HCT116 (cell line): ENCODE measurements around the gene TXN. TPM values are rescaled to one million over a fixed set of nuclear protein-coding genes. Genes with fewer than 3 reads are reported as not detected.

ENCODE experiments used
- ATAC-seq: fragments of 200-7000 bp; cut with Tn5 transposase; 2 replicates; pipeline ENCODE4 v1.9.1; 2020; ENCODE audit warnings: mild to moderate bottlenecking, moderate library complexity
- BruUV-seq: library from RNA; stranded (reverse); fragments of 400-500 nt; replicated peaks from 2 replicates; lab custom pipeline; 2021; lab: Mats Ljungman, UMichigan
- CTCF ChIA-PET: fragments of 300-600 bp; sonication (Branson Sonifier 250); formaldehyde crosslinking; loops from one replicate; lab custom pipeline; 2021; ENCODE audit warnings: antibody characterized with exemption; lab: Charles Lee
- POLR2A ChIA-PET: fragments of 300-600, 350-600 bp; sonication (Branson Sonifier 250); formaldehyde crosslinking; loops from one replicate; lab custom pipeline; 2021; ENCODE audit warnings: antibody characterized with exemption; lab: Charles Lee
- RAD21 ChIA-PET, 2 experiments: fragments of 300-600 bp; sonication (Branson Sonifier 250); formaldehyde crosslinking; loops; one replicate each; lab custom pipeline; 2023; ENCODE audit warnings: low total read pairs in 2 of 2; ENCODE audit not compliant: uncharacterized antibody in 2 of 2, unreplicated experiment in 2 of 2, low non-redundant PET in 1 of 2; lab: Charles Lee
- DNase-seq: peaks from one replicate; pipeline ENCODE4 v3.0.0-alpha.2; 2010; ENCODE audit warnings: low read depth, low spot score
- H2AFZ ChIP-seq: fragments of 200-600 bp; shearing (Covaris generic), sonication (generic); 2 replicates; pipeline ENCODE4 v1.6.1; 2017; ENCODE audit warnings: low read depth, mixed run types, mixed read lengths, antibody characterized with exemption, low read length; ENCODE audit not compliant: poor library complexity, severe bottlenecking
- H3K27ac ChIP-seq: 2 replicates; pipeline ENCODE4 v1.5.1; 2012; ENCODE audit warnings: low read depth, low read length
- H3K27me3 ChIP-seq: fragments of 200-600 bp; sonication (generic); 2 replicates; pipeline ENCODE4 v1.6.1; 2016; ENCODE audit warnings: mixed run types, low read length, mixed read lengths; ENCODE audit not compliant: insufficient read depth
- H3K36me3 ChIP-seq, 2 experiments: fragments of 200-500 bp in 1 of 2; fragments of 200-600 bp in 1 of 2; sonication (Bioruptor generic) in 1 of 2; sonication (generic) in 1 of 2; 2 replicates each; pipeline versions ENCODE4 v1.5.1 to v1.6.1; 2014 to 2016; ENCODE audit warnings: low read length in 2 of 2, inconsistent platforms in 1 of 2, mixed read lengths in 1 of 2, mixed run types in 1 of 2; ENCODE audit not compliant: insufficient read depth in 2 of 2, control insufficient read depth in 1 of 2
- H3K4me1 ChIP-seq, 2 experiments: fragments of 200-600 bp in 1 of 2; sonication (generic) in 1 of 2; 2 replicates each; pipeline versions ENCODE4 v1.5.1 to v1.6.1; 2012 to 2017; ENCODE audit warnings: low read length in 2 of 2, inconsistent platforms in 1 of 2, mild to moderate bottlenecking in 1 of 2, mixed read lengths in 1 of 2, mixed run types in 1 of 2, moderate library complexity in 1 of 2; ENCODE audit not compliant: insufficient read depth in 2 of 2, control insufficient read depth in 1 of 2
- H3K4me2 ChIP-seq: fragments of 200-600 bp; sonication (generic); 2 replicates; pipeline ENCODE4 v1.6.1; 2017; ENCODE audit warnings: mixed run types, low read length, mixed read lengths
- H3K4me3 ChIP-seq, 2 experiments: fragments of 200-600 bp in 1 of 2; sonication (generic) in 1 of 2; replicated peaks in 1 of 2; 2 replicates each; pipeline ENCODE4 v1.5.1; 2011 to 2016; ENCODE audit warnings: low read length in 2 of 2, control low read depth in 1 of 2, low read depth in 1 of 2, mild to moderate bottlenecking in 1 of 2, mixed read lengths in 1 of 2, mixed run types in 1 of 2
- H3K79me2 ChIP-seq: fragments of 200-600 bp; sonication (generic); 2 replicates; pipeline ENCODE4 v1.6.1; 2017; ENCODE audit warnings: mild to moderate bottlenecking, mixed run types, low read length, moderate library complexity, mixed read lengths; ENCODE audit not compliant: insufficient read depth
- H3K9ac ChIP-seq: fragments of 200-600 bp; sonication (generic); 2 replicates; pipeline ENCODE4 v1.6.1; 2016; ENCODE audit warnings: low read length, mixed read lengths
- H3K9me2 ChIP-seq: fragments of 200-600 bp; sonication (generic), shearing (Covaris generic); 2 replicates; pipeline ENCODE4 v1.6.1; 2017; ENCODE audit warnings: mixed run types, mild to moderate bottlenecking, moderate library complexity; ENCODE audit not compliant: insufficient read depth
- H3K9me3 ChIP-seq, 2 experiments: fragments of 200-500 bp in 1 of 2; fragments of 200-600 bp in 1 of 2; sonication (Bioruptor generic) in 1 of 2; sonication (generic) in 1 of 2; 2 replicates each; pipeline ENCODE4 v1.6.1; 2014 to 2017; ENCODE audit warnings: low read length in 2 of 2, mixed read lengths in 2 of 2, inconsistent platforms in 1 of 2, low read depth in 1 of 2, mild to moderate bottlenecking in 1 of 2, mixed run types in 1 of 2, moderate library complexity in 1 of 2; ENCODE audit not compliant: control insufficient read depth in 1 of 2, insufficient read depth in 1 of 2
- H4K20me1 ChIP-seq: fragments of 200-600 bp; sonication (generic), shearing (Covaris generic); 2 replicates; pipeline ENCODE4 v1.6.1; 2017; ENCODE audit warnings: mixed run types, mild to moderate bottlenecking, moderate library complexity; ENCODE audit not compliant: insufficient read depth
- ATF3 ChIP-seq: IDR thresholded peaks from 2 replicates; pipeline ENCODE4 v1.6.1; 2012
- CBX3 ChIP-seq: IDR thresholded peaks from 2 replicates; pipeline ENCODE4 v1.6.1; 2012; ENCODE audit warnings: low read depth
- CEBPB ChIP-seq: IDR thresholded peaks from 2 replicates; pipeline ENCODE4 v1.6.1; 2012; ENCODE audit warnings: low read depth
- CTCF ChIP-seq, 3 experiments: fragments of 200-600 bp in 1 of 3; sonication (generic) in 1 of 3; IDR thresholded peaks in 2 of 3; conservative IDR thresholded peaks in 1 of 3; 2 replicates each; pipeline ENCODE4 v1.5.1; 2012 to 2017; ENCODE audit warnings: low read depth in 2 of 3, low read length in 2 of 3, antibody characterized with exemption in 1 of 3, borderline replicate concordance in 1 of 3, control low read depth in 1 of 3, mild to moderate bottlenecking in 1 of 3, mixed read lengths in 1 of 3, mixed run types in 1 of 3, moderate library complexity in 1 of 3; ENCODE audit not compliant: insufficient read depth in 1 of 3
- FOSL1 ChIP-seq: IDR thresholded peaks from 2 replicates; pipeline ENCODE4 v1.6.1; 2012; ENCODE audit warnings: low read depth
- JUND ChIP-seq: IDR thresholded peaks from 2 replicates; pipeline ENCODE4 v1.6.1; 2012
- MAX ChIP-seq: IDR thresholded peaks from 2 replicates; pipeline ENCODE4 v1.6.1; 2012
- POLR2A ChIP-seq: IDR thresholded peaks from 2 replicates; pipeline ENCODE4 v1.7.0; 2011; ENCODE audit warnings: borderline replicate concordance; ENCODE audit not compliant: insufficient read depth, insufficient read length; ENCODE audit errors: extremely low read depth
- POLR2AphosphoS5 ChIP-seq: IDR thresholded peaks from 2 replicates; pipeline ENCODE4 v1.6.1; 2011; ENCODE audit warnings: mild to moderate bottlenecking, low read depth, low read length, moderate library complexity
- RAD21 ChIP-seq: IDR thresholded peaks from 2 replicates; pipeline ENCODE4 v1.6.1; 2012; ENCODE audit warnings: low read depth, mild to moderate bottlenecking
- SIN3A ChIP-seq: IDR thresholded peaks from 2 replicates; pipeline ENCODE4 v1.6.1; 2012; ENCODE audit warnings: low read depth
- SP1 ChIP-seq: IDR thresholded peaks from 2 replicates; pipeline ENCODE4 v1.6.1; 2012; ENCODE audit warnings: low read depth
- TCF7L2 ChIP-seq: IDR thresholded peaks from 2 replicates; pipeline ENCODE4 v1.7.0; 2011; ENCODE audit warnings: borderline replicate concordance, inconsistent platforms; ENCODE audit not compliant: insufficient read depth, insufficient read length; ENCODE audit errors: extremely low read depth
- YY1 ChIP-seq: IDR thresholded peaks from 2 replicates; pipeline ENCODE4 v1.6.1; 2011; ENCODE audit warnings: low read length, low read depth, moderate library complexity, mild to moderate bottlenecking; ENCODE audit not compliant: insufficient replicate concordance; ENCODE audit errors: extremely low read depth
- ZBTB33 ChIP-seq: IDR thresholded peaks from 2 replicates; pipeline ENCODE4 v1.6.1; 2011; ENCODE audit warnings: mild to moderate bottlenecking, low read length, moderate library complexity; ENCODE audit not compliant: insufficient replicate concordance; ENCODE audit errors: extremely low read depth
- ZFX ChIP-seq: fragments of 450-650 bp; IDR thresholded peaks from 2 replicates; pipeline ENCODE4 v1.6.1; 2017
- intact Hi-C: fragments of 100-400 bp; cut with micrococcal nuclease; formaldehyde crosslinking; loops from 2 replicates; pipeline ENCODE4 v1.10.0; 2022
- total RNA-seq: library from RNA; stranded (reverse); gene quantifications from one replicate; pipeline ENCODE4 v1.2.1, GENCODE V29; 2021; ENCODE audit not compliant: unreplicated experiment

TXN gene
- total RNA-seq, 1 experiment from 2014 or later: 421 TPM

- ChIA-PET RAD21 (no interaction called here), CTCF (no interaction called here), POLR2A (interaction anchor here (0.8 kb wide), 1 partner anchor 27 kb away, joined by 3 read pairs; the partner anchor contains the start of gene TXN)
- H3K27ac ChIP-seq: no peak overlapping the region
- peak overlapping the region; percentile 55 for H2AFZ ChIP-seq
- H3K9ac ChIP-seq: no peak overlapping the region
- no peaks in the 10 kb centered on the region for H3K27me3 ChIP-seq
- peaks cover 24 to 52% of the 10 kb centered on the region in 2 experiments for H3K4me1 ChIP-seq
- no peak overlapping the region for H3K4me3 ChIP-seq
- H3K9me3 ChIP-seq: no peaks in the 10 kb centered on the region
- DNase-seq (no peak), ATAC-seq (peak; percentile 57)
- peak overlapping the region; percentile 32 for H3K4me2 ChIP-seq
- TF ChIP-seq FOSL1 (peak; percentile 41; the same call in 1 of the 2 replicates), RAD21 (0 out of 2 replicates have a peak, but pooled peaks have one; percentile 8), CBX3 (peak; percentile 72; the same call in 1 of the 2 replicates), JUND (peak; percentile 41), MAX (no peak), SP1 (peak; percentile 23; the same call in 1 of the 2 replicates)
- intact Hi-C loops: no loop called here
- H3K9me2 ChIP-seq: no peaks in the 10 kb centered on the region
- no TSS peak for BruUV-seq
- no peaks in the 10 kb centered on the region for H4K20me1 ChIP-seq
- H3K79me2 ChIP-seq: no peaks in the 10 kb centered on the region
- no peaks in the 10 kb centered on the region for H3K36me3 ChIP-seq
These were observed 27.4 kb upstream of the TXN start for GRCh38 chr9:110283751-110284150.

GRCh38 chr9:110282739-110283081, 26.4 kb upstream of the TXN start:
- BruUV-seq: no TSS peak
- no peaks in the 10 kb centered on the region for H3K9me2 ChIP-seq
- no peak overlapping the region for H3K9ac ChIP-seq
- H3K36me3 ChIP-seq: no peaks in the 10 kb centered on the region
- ChIA-PET CTCF (no interaction called here), RAD21 (no interaction called here), POLR2A (interaction anchor here (3.6 kb wide), 1 partner anchor 26 kb away, joined by 12 read pairs; the partner anchor contains the start of gene TXN)
- H4K20me1 ChIP-seq: no peaks in the 10 kb centered on the region
- H3K27me3 ChIP-seq: no peaks in the 10 kb centered on the region
- intact Hi-C loops: no loop called here
- no peaks in the 10 kb centered on the region for H3K9me3 ChIP-seq
- peak overlapping the region; percentile 18 for H3K4me2 ChIP-seq
- peaks cover 30 to 61% of the 10 kb centered on the region in 2 experiments for H3K4me1 ChIP-seq
- H2AFZ ChIP-seq: peak overlapping the region; percentile 71
- ATAC-seq (no peak), DNase-seq (no peak)
- H3K79me2 ChIP-seq: no peaks in the 10 kb centered on the region
- no peak overlapping the region for H3K4me3 ChIP-seq
- no peak overlapping the region for H3K27ac ChIP-seq
- TF ChIP-seq YY1 (no peak), POLR2AphosphoS5 (no peak), CTCF (IDR thresholded peaks at IDR 0.05 in 2 of 3, conservative IDR thresholded peaks at IDR 0.05 in 1 of 3; ENCODE audit: borderline replicate concordance in 1 of 3, insufficient read depth in 1 of 3, low read depth in 2 of 3, low read length in 2 of 3) (no peak), CEBPB (no peak), ZBTB33 (no peak), JUND (no peak), RAD21 (no peak), MAX (no peak), SIN3A (no peak), SP1 (no peak), FOSL1 (no peak), POLR2A (no peak), ATF3 (no peak), ZFX (no peak), TCF7L2 (no peak)
